ENCODE results near the gene CDRT4. TPM values are rescaled to one million over a fixed set of nuclear protein-coding genes. Genes with fewer than 3 reads are reported as not detected.

The CDRT4 gene
- total RNA-seq, 4 donors from 2014 or later: 2.1 to 18.9 (median 12.4) TPM

- no peak for DNase-seq (ENCODE audit: low spot score in 2 of 2)
- 42 to 55% methylated on average over 3 of the region's 3 CpGs for WGBS, 2 donors
- H3K27ac ChIP-seq: peak overlapping the region in 3 of 4 donors; percentile 64 to 93 (median 79)
- H3K36me3 ChIP-seq: no peaks in the 10 kb centered on the region
- H3K9me3 ChIP-seq: no peaks in the 10 kb centered on the region
- no peaks in the 10 kb centered on the region for H3K27me3 ChIP-seq
- no peak for TF ChIP-seq POLR2A (IDR thresholded peaks at IDR 0.05)
- TF ChIP-seq, protein P1, sequence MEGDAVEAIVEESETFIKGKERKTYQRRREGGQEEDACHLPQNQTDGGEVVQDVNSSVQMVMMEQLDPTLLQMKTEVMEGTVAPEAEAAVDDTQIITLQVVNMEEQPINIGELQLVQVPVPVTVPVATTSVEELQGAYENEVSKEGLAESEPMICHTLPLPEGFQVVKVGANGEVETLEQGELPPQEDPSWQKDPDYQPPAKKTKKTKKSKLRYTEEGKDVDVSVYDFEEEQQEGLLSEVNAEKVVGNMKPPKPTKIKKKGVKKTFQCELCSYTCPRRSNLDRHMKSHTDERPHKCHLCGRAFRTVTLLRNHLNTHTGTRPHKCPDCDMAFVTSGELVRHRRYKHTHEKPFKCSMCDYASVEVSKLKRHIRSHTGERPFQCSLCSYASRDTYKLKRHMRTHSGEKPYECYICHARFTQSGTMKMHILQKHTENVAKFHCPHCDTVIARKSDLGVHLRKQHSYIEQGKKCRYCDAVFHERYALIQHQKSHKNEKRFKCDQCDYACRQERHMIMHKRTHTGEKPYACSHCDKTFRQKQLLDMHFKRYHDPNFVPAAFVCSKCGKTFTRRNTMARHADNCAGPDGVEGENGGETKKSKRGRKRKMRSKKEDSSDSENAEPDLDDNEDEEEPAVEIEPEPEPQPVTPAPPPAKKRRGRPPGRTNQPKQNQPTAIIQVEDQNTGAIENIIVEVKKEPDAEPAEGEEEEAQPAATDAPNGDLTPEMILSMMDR (IDR thresholded peaks at IDR 0.05): no peak
- no peak for TF ChIP-seq EP300 (IDR thresholded peaks at IDR 0.05)
- H3K4me3 ChIP-seq: no peak overlapping the region
- H3K4me1 ChIP-seq: peaks cover 7 to 79% (median 58%) of the 10 kb centered on the region in 4 donors
Observed at GRCh38 chr17:15453782-15454181, 13.6 kb downstream of the CDRT4 start.

DNA sequence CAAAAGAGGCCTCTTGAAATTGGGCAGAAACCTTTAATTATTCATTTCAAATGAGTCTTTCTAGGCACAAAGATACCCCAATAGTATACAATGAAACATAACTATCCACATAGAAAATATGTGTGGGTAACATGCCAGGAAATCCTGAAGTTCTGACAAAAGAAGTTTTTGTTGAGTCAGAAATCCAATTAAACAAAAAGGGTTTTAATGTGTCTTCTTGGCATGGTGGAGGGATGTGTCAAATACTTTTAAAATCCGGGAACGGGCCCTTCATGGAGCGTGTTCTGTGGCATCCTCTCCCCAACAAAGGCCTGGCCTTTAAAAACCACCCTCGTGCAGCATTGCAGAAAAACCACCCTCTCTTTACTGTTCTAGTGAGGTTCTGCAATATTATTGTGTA, 14.2 kb downstream of the CDRT4 start:
- Histone ChIP-seq H3K4me3 (no peak overlapping the region), H3K36me3 (no peaks in the 10 kb centered on the region), H3K27me3 (no peaks in the 10 kb centered on the region), H3K4me1 (peaks cover 7 to 78% (median 54%) of the 10 kb centered on the region in 4 donors), H3K27ac (peak overlapping the region in 3 of 4 donors; percentile 64 to 93 (median 79)), H3K9me3 (no peaks in the 10 kb centered on the region)
- no peak for DNase-seq (ENCODE audit: low spot score in 2 of 2)
- WGBS, 2 donors: 34 to 35% methylated on average over 4 of the region's 4 CpGs
- TF ChIP-seq POLR2A (IDR thresholded peaks at IDR 0.05): no peak
- TF ChIP-seq EP300 (IDR thresholded peaks at IDR 0.05): no peak
- TF ChIP-seq, protein P1 (IDR thresholded peaks at IDR 0.05): no peak

- H3K9me3 ChIP-seq: no peaks in the 10 kb centered on the region
- DNase-seq (ENCODE audit: low spot score in 2 of 2): no peak
- no peak overlapping the region for H3K4me3 ChIP-seq
- TF ChIP-seq, protein P1 (IDR thresholded peaks at IDR 0.05): no peak
- no peak for TF ChIP-seq EP300 (IDR thresholded peaks at IDR 0.05)
- no peak for TF ChIP-seq POLR2A (IDR thresholded peaks at IDR 0.05)
- peak overlapping the region; percentile 28 to 93 (median 72) for H3K27ac ChIP-seq
- no peaks in the 10 kb centered on the region for H3K27me3 ChIP-seq
- no peaks in the 10 kb centered on the region for H3K36me3 ChIP-seq
- H3K4me1 ChIP-seq: peaks cover 7 to 78% (median 49%) of the 10 kb centered on the region in 4 donors
- whole genome bisulfite sequencing, 2 donors: 34 to 43% methylated on average over 1 of the region's 1 CpG
Observed at GRCh38 chr17:15452746-15453145, 14.7 kb downstream of the CDRT4 start.

DNA sequence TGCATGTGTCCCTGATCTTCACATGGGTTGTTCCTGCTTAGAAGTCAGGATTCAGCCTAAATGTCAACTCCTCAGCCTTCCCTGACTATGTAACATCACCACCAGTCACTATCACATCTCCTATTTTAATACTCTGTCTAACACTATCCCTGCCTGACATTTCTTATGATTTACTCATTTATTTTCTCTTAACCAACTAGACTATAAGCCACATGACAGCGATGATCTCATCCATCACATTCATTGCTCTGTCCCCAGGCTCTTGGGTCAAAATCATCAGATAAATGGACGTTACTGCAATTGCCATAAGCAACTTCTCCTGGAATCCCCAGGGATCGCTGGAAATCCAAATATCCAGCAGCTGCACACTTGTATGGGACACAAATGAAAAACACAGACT, 15.7 kb downstream of the CDRT4 start:
- Histone ChIP-seq H3K27me3 (no peaks in the 10 kb centered on the region), H3K4me1 (peaks cover 7 to 71% (median 40%) of the 10 kb centered on the region in 4 donors), H3K36me3 (no peaks in the 10 kb centered on the region), H3K9me3 (no peaks in the 10 kb centered on the region), H3K27ac (peak overlapping the region in 2 of 4 donors; percentile 79 to 93), H3K4me3 (no peak overlapping the region)
- TF ChIP-seq, protein P1 (IDR thresholded peaks at IDR 0.05): no peak
- TF ChIP-seq POLR2A (IDR thresholded peaks at IDR 0.05): no peak
- TF ChIP-seq EP300 (IDR thresholded peaks at IDR 0.05): no peak
- DNase-seq (ENCODE audit: low spot score in 2 of 2): no peak
- 67 to 73% methylated on average over 3 of the region's 3 CpGs for WGBS, 2 donors

DNA sequence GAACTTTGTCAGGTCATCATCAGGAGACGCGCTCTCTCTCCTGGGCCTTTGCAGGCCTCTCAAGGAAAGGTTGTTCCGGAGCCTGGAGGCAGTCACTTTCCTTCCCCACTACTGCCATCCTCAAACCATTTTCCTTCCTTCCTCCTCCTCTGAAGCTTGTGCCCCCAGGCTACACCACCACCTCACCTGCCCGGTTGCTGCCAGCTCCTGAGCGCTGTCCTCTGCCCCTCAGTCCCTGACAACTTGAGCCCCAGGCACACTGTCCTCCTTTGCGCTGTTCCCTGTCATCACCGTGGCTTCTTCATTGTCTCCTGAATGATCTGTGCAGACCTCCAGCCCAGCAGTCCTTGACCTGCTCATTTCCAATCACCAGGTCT, 18.9 kb downstream of the CDRT4 start:
- H3K27ac ChIP-seq: peak overlapping the region in 2 of 4 donors; percentile 65 to 73
- H3K9me3 ChIP-seq: no peaks in the 10 kb centered on the region
- 91 to 95% methylated on average over 7 of the region's 7 CpGs for WGBS, 2 donors

More for the DNA sequence above, 18.9 kb downstream of the CDRT4 start:
- Histone ChIP-seq H3K4me3 (no peak overlapping the region), H3K4me1 (peaks cover 0 to 59% (median 15%) of the 10 kb centered on the region in 4 donors), H3K27me3 (no peaks in the 10 kb centered on the region), H3K36me3 (no peaks in the 10 kb centered on the region)
- TF ChIP-seq POLR2A (IDR thresholded peaks at IDR 0.05) (no peak), EP300 (IDR thresholded peaks at IDR 0.05) (no peak)
- TF ChIP-seq, protein P1 (IDR thresholded peaks at IDR 0.05): no peak
- DNase-seq (ENCODE audit: low spot score in 2 of 2): no peak
